Fibroblast of lung (primary cell): ENCODE results near the gene ARPC5L. TPM values are rescaled to one million over a fixed set of nuclear protein-coding genes. Genes with fewer than 3 reads are reported as not detected.

Experiments
- DNase-seq, 2 donors: peaks; one replicate each; pipeline versions ENCODE4 v3.0.0 to v3.0.0-alpha.2; 2010; ENCODE audit warnings: low read depth in 2 of 2
- H2AFZ ChIP-seq: 2 replicates; pipeline ENCODE4 v1.5.1; 2012; ENCODE audit warnings: low read length, control low read depth, inconsistent platforms
- H3K27ac ChIP-seq: 2 replicates; pipeline ENCODE4 v1.5.1; 2011; ENCODE audit warnings: low read length, control low read depth; ENCODE audit not compliant: insufficient read depth
- H3K27me3 ChIP-seq: 2 replicates; pipeline ENCODE4 v1.5.1; 2011; ENCODE audit warnings: mild to moderate bottlenecking, low read length; ENCODE audit not compliant: control insufficient read depth, insufficient read depth
- H3K36me3 ChIP-seq: 2 replicates; pipeline ENCODE4 v1.5.1; 2011; ENCODE audit warnings: low read length; ENCODE audit not compliant: control insufficient read depth, insufficient read depth
- H3K4me1 ChIP-seq: 2 replicates; pipeline ENCODE4 v1.5.1; 2011; ENCODE audit warnings: low read length; ENCODE audit not compliant: control insufficient read depth, insufficient read depth; ENCODE audit errors: extremely low read depth
- H3K4me2 ChIP-seq: 2 replicates; pipeline ENCODE4 v1.5.1; 2011; ENCODE audit warnings: low read length, control low read depth; ENCODE audit not compliant: insufficient read depth; ENCODE audit errors: extremely low read depth
- H3K4me3 ChIP-seq, 4 experiments: fragments of 200-600 bp in 1 of 4; sonication (generic) in 1 of 4; replicated peaks in 1 of 4; 2 replicates each; pipeline ENCODE4 v1.5.1; 2011 to 2016; ENCODE audit warnings: low read length in 4 of 4, low read depth in 3 of 4, mild to moderate bottlenecking in 3 of 4, control low read depth in 2 of 4, inconsistent platforms in 1 of 4, mixed read lengths in 1 of 4; ENCODE audit not compliant: insufficient read depth in 1 of 4; ENCODE audit errors: control extremely low read depth in 1 of 4
- H3K79me2 ChIP-seq: 2 replicates; pipeline ENCODE4 v1.5.1; 2012; ENCODE audit warnings: mild to moderate bottlenecking, low read length, inconsistent platforms; ENCODE audit not compliant: control insufficient read depth, insufficient read depth
- H3K9ac ChIP-seq: 2 replicates; pipeline ENCODE4 v1.5.1; 2011; ENCODE audit warnings: mild to moderate bottlenecking, low read length, control low read depth; ENCODE audit not compliant: insufficient read depth
- H3K9me3 ChIP-seq: 2 replicates; pipeline ENCODE4 v1.5.1; 2012; ENCODE audit warnings: low read depth, low read length; ENCODE audit not compliant: control insufficient read depth, insufficient read depth
- H4K20me1 ChIP-seq: 2 replicates; pipeline ENCODE4 v1.5.1; 2011; ENCODE audit warnings: low read length; ENCODE audit not compliant: control insufficient read depth, insufficient read depth; ENCODE audit errors: extremely low read depth
- EZH2 ChIP-seq: IDR thresholded peaks from 2 replicates; pipeline ENCODE4 v1.5.1; 2012; ENCODE audit warnings: low read length, control low read depth, mild to moderate bottlenecking; ENCODE audit errors: missing control alignments
- polyA plus RNA-seq, 2 donors: library from polyadenylated mRNA; depleted of rRNA in 1 of 2; stranded (reverse) in 1 of 2; unstranded in 1 of 2; fragments of >200 nt; gene quantifications; 2 replicates each; pipeline ENCODE4 v1.2.1, GENCODE V29; 2011 to 2012; ENCODE audit warnings: missing spikeins in 1 of 2
- total RNA-seq: library from RNA; depleted of rRNA; stranded (reverse); fragments of >200 nt; gene quantifications from 2 replicates; pipeline ENCODE4 v1.2.1, GENCODE V29; 2014
- TF ChIP-seq, protein P1 (sequence below), 2 donors: IDR thresholded peaks in 1 of 2; conservative IDR thresholded peaks in 1 of 2; 1 replicate in 1 of 2; 2 replicates in 1 of 2; pipeline ENCODE4 v1.5.1; 2011 to 2012; ENCODE audit warnings: low read length in 2 of 2, control low read depth in 1 of 2, inconsistent platforms in 1 of 2, low read depth in 1 of 2, mild to moderate bottlenecking in 1 of 2

The ARPC5L gene
- total and polyA plus RNA-seq, 2 donors (not counting 1 experiment from before 2014, with no cell fraction given) = 13.2 to 48.9 TPM

- Histone ChIP-seq H3K4me1 (peaks cover 3% of the 10 kb centered on the region), H4K20me1 (peaks cover 4% of the 10 kb centered on the region), H3K9ac (peak overlapping the region; percentile 98), H3K27me3 (no peaks in the 10 kb centered on the region), H3K79me2 (peaks cover 36% of the 10 kb centered on the region), H3K27ac (peak overlapping the region; percentile 93), H3K36me3 (peaks cover 36% of the 10 kb centered on the region), H2AFZ (no peak overlapping the region), H3K9me3 (no peaks in the 10 kb centered on the region), H3K4me2 (peak overlapping the region; percentile 88), H3K4me3 (peak overlapping the region; percentile 87 to 99 (median 96))
- no peak for DNase-seq
- TF ChIP-seq EZH2 = no peak
- TF ChIP-seq, protein P1, sequence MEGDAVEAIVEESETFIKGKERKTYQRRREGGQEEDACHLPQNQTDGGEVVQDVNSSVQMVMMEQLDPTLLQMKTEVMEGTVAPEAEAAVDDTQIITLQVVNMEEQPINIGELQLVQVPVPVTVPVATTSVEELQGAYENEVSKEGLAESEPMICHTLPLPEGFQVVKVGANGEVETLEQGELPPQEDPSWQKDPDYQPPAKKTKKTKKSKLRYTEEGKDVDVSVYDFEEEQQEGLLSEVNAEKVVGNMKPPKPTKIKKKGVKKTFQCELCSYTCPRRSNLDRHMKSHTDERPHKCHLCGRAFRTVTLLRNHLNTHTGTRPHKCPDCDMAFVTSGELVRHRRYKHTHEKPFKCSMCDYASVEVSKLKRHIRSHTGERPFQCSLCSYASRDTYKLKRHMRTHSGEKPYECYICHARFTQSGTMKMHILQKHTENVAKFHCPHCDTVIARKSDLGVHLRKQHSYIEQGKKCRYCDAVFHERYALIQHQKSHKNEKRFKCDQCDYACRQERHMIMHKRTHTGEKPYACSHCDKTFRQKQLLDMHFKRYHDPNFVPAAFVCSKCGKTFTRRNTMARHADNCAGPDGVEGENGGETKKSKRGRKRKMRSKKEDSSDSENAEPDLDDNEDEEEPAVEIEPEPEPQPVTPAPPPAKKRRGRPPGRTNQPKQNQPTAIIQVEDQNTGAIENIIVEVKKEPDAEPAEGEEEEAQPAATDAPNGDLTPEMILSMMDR (conservative IDR thresholded peaks at IDR 0.05 in 1 of 2, IDR thresholded peaks at IDR 0.05 in 1 of 2; ENCODE audit: low read depth in 1 of 2, low read length in 2 of 2) = no peak
Observed at GRCh38 chr9:124860582-124861341, 1.2 kb upstream of the ARPC5L start.

- peaks cover 3% of the 10 kb centered on the region for H3K4me1 ChIP-seq
- no peak overlapping the region for H3K4me2 ChIP-seq
- no peak for TF ChIP-seq EZH2
- TF ChIP-seq, protein P1 (conservative IDR thresholded peaks at IDR 0.05 in 1 of 2, IDR thresholded peaks at IDR 0.05 in 1 of 2; ENCODE audit: low read depth in 1 of 2, low read length in 2 of 2) = no peak
- H3K9ac ChIP-seq = no peak overlapping the region
- no peak overlapping the region for H2AFZ ChIP-seq
- peaks cover 2% of the 10 kb centered on the region for H4K20me1 ChIP-seq
- no peaks in the 10 kb centered on the region for H3K27me3 ChIP-seq
- H3K27ac ChIP-seq = no peak overlapping the region
- H3K79me2 ChIP-seq = peaks cover 39% of the 10 kb centered on the region
- peaks cover 23% of the 10 kb centered on the region for H3K36me3 ChIP-seq
- no peak for DNase-seq
- H3K4me3 ChIP-seq = no peak overlapping the region
- H3K9me3 ChIP-seq = no peaks in the 10 kb centered on the region
Observed at GRCh38 chr9:124863371-124863871, 1.5 kb downstream of the ARPC5L start.

DNA sequence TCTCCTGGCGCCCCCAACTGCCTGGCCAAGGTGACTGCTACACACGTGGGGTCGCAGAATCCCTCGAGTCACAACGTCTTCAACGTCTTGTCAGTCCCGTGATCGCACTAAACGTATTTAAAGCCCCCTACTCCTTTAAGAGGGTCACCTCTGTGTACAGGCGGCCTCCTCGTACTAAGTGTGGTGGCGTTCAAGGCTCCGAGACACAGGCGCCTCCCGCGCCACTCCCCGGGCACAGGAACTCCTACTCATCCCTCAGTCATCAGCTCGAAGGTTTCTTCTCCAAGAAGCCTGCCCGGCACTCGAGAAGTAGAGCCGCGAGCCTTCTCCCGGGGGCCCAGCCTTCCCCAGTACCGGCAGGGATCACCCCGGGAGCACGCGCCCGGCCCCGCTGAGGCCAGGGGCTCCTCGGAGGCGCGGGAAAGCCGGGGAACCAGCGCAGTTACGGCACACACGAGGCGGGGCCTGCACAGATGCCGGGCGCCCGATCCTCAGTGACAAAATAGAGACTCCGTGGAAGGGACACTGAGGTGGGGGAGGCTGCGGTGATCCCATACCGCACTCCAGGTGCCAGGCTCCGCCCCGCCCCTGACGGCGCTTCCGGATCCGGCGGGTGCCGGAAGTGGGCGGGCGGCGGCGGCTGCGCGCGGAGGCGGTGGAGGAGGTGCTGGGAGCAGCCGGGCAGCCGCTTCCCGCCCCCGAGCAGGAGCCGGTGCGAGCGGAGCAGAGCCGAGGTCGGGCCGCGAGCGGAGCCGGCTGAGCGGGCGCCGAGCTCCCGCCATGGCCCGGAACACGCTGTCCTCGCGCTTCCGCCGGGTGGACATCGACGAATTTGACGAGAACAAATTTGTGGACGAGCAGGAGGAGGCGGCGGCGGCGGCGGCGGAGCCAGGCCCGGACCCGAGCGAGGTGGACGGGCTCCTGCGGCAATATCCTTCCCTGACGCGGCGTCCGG lies 6.9 kb downstream of the ARPC5L start:
- TF ChIP-seq EZH2 = no peak
- TF ChIP-seq, protein P1 (conservative IDR thresholded peaks at IDR 0.05 in 1 of 2, IDR thresholded peaks at IDR 0.05 in 1 of 2; ENCODE audit: low read depth in 1 of 2, low read length in 2 of 2) = peak in 1 of 2 donors; percentile 19
- DNase-seq = peak; percentile 68 to 78
- peak overlapping the region; percentile 96 for H3K27ac ChIP-seq
- no peaks in the 10 kb centered on the region for H3K27me3 ChIP-seq
- H4K20me1 ChIP-seq = no peaks in the 10 kb centered on the region
- peaks cover 54% of the 10 kb centered on the region for H3K79me2 ChIP-seq
- peaks cover 10% of the 10 kb centered on the region for H3K36me3 ChIP-seq
- H3K4me2 ChIP-seq = peak overlapping the region; percentile 99
- peak overlapping the region; percentile 77 to 90 (median 87) for H3K4me3 ChIP-seq
- H3K9ac ChIP-seq = peak overlapping the region; percentile 94
- no peaks in the 10 kb centered on the region for H3K9me3 ChIP-seq
- H3K4me1 ChIP-seq = peaks cover 16% of the 10 kb centered on the region
- H2AFZ ChIP-seq = peak overlapping the region; percentile 49
